ENCODE results near the gene NRBF2.

DNA sequence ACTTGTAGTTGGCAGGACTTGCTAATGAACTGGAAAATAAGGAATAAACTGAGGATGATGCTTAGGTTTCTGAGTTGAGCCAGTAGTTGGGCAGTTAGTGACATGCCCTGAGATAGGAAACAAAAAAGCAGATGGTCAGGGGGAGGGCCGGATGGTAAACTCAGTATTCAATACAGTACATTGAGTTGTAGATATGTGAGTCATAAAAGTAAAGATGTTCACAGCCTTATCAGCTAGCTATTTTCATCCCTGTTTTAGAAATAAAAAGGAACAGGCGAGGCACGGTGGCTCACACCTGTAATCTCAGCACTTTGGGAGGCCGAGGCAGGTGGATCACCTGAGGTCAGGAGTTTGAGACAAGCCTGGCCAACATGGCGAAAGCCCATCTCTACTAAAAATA is 22.2 kb upstream of the NRBF2 start:
- TF ChIP-seq, protein P1, sequence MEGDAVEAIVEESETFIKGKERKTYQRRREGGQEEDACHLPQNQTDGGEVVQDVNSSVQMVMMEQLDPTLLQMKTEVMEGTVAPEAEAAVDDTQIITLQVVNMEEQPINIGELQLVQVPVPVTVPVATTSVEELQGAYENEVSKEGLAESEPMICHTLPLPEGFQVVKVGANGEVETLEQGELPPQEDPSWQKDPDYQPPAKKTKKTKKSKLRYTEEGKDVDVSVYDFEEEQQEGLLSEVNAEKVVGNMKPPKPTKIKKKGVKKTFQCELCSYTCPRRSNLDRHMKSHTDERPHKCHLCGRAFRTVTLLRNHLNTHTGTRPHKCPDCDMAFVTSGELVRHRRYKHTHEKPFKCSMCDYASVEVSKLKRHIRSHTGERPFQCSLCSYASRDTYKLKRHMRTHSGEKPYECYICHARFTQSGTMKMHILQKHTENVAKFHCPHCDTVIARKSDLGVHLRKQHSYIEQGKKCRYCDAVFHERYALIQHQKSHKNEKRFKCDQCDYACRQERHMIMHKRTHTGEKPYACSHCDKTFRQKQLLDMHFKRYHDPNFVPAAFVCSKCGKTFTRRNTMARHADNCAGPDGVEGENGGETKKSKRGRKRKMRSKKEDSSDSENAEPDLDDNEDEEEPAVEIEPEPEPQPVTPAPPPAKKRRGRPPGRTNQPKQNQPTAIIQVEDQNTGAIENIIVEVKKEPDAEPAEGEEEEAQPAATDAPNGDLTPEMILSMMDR (IDR thresholded peaks at IDR 0.05): no peak
- TF ChIP-seq POLR2A (IDR thresholded peaks at IDR 0.05): no peak
